PFSK-1 (cell line): ENCODE measurements around the gene BMAL2. TPM values are rescaled to one million over a fixed set of nuclear protein-coding genes. Genes with fewer than 3 reads are reported as not detected.

Experiments
- FOXP2 ChIP-seq: optimal IDR thresholded peaks from 2 replicates; pipeline ENCODE3; 2011; ENCODE audit warnings: borderline replicate concordance, control low read depth, inconsistent platforms; ENCODE audit not compliant: insufficient read depth; ENCODE audit errors: extremely low read length, extremely low read depth
- POLR2AphosphoS5 ChIP-seq: IDR thresholded peaks from 2 replicates; pipeline ENCODE4 v1.6.1; 2012; ENCODE audit warnings: low read depth, mild to moderate bottlenecking, control low read depth, low read length, moderate library complexity
- REST ChIP-seq, 2 experiments: IDR thresholded peaks; 2 replicates each; pipeline versions ENCODE4 v1.6.1 to v1.8.0; 2011 to 2012; ENCODE audit warnings: low read depth in 2 of 2, low read length in 2 of 2, control low read depth in 1 of 2, inconsistent platforms in 1 of 2, mild to moderate bottlenecking in 1 of 2, moderate library complexity in 1 of 2; ENCODE audit not compliant: insufficient read depth in 1 of 2
- SIN3A ChIP-seq: IDR thresholded peaks from 2 replicates; pipeline ENCODE4 v1.6.1; 2012; ENCODE audit warnings: mild to moderate bottlenecking, low read length, moderate library complexity, borderline replicate concordance; ENCODE audit not compliant: insufficient read depth
- TAF1 ChIP-seq: IDR thresholded peaks from 2 replicates; pipeline ENCODE4 v1.6.1; 2012; ENCODE audit warnings: low read length, control low read depth, borderline replicate concordance; ENCODE audit not compliant: insufficient read depth
- polyA plus RNA-seq: library from polyadenylated mRNA; unstranded; fragments of >200 nt; gene quantifications from one replicate; pipeline ENCODE4 v1.2.1, GENCODE V29; 2012; ENCODE audit warnings: low read depth, missing spikeins; ENCODE audit not compliant: insufficient read length

Gene BMAL2
- polyA plus RNA-seq: not detected

DNA sequence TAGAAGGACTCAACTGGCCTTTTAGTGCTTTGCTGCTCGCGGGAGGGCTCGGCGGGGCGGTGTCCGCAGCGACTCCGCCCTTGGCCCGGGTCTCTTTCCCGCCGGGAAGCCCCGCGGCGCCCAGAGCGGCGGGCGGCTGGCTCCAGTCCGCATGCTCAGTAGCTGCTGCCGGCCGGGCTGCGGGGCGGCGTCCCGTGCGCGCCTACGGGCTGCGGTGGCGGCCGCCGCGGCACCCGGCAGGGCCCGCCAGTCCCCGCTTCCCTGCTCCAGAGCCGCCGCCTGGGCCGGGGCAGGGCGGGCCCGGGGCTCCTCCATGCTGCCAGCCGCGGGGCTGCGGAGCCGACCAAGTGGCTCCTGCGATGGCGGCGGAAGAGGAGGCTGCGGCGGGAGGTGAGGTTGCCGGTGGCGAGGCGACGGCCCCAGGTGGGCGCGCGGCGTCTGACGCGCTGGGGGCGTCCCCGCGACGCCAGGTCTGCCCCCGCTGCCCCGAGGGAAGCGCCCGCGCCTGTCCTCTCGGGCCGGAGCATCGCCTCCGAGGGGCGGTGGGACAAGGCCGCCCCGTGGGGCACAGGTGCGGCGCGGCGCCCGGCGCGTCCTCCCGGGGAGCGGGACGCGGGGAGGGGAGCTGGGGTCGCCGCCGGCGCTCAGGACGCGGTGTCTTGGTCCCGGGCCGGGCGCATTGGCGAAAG is at the start of gene BMAL2:
Gene BMAL2 (plus strand): TSS at position 123 of the 689 bp plus-strand sequence. CDS start 237 bp downstream, at position 360.
- TF ChIP-seq TAF1 (no peak), POLR2AphosphoS5 (no peak), FOXP2 (no peak), REST (IDR thresholded peaks at IDR 0.05; ENCODE audit: insufficient read depth in 1 of 2, low read depth in 2 of 2, low read length in 2 of 2) (no peak), SIN3A (no peak)

GRCh38 chr12:27284021-27284420 is 48.6 kb upstream of the BMAL2 start:
- TF ChIP-seq POLR2AphosphoS5 (no peak), SIN3A (no peak), FOXP2 (no peak), REST (IDR thresholded peaks at IDR 0.05; ENCODE audit: insufficient read depth in 1 of 2, low read depth in 2 of 2, low read length in 2 of 2) (no peak), TAF1 (no peak)

GRCh38 chr12:27284751-27285150 is 47.9 kb upstream of the BMAL2 start:
- no peak for TF ChIP-seq TAF1
- TF ChIP-seq POLR2AphosphoS5: no peak
- TF ChIP-seq REST (IDR thresholded peaks at IDR 0.05; ENCODE audit: insufficient read depth in 1 of 2, low read depth in 2 of 2, low read length in 2 of 2): no peak
- TF ChIP-seq SIN3A: no peak
- TF ChIP-seq FOXP2: no peak

DNA sequence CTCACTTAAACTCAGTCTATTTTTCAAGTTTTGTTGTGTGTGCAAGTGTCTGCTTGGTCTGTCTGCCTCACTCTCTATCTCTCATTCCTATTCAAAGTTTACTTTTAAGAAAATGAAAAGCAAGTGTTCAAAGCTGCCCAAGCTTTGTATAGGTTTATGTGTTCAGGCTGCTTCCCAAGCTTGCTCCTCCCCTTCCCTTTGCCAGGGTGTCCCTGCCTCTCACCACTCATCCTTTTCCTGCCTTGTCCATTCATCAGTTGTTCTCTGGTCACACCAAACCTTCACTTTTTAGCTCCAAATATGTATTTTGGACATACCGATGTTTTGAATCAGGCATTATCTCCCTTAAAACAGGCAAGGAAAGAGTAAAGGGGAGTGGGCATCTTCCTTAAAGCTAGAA is 47.2 kb upstream of the BMAL2 start:
- TF ChIP-seq FOXP2: no peak
- TF ChIP-seq REST (IDR thresholded peaks at IDR 0.05; ENCODE audit: insufficient read depth in 1 of 2, low read depth in 2 of 2, low read length in 2 of 2): no peak

DNA sequence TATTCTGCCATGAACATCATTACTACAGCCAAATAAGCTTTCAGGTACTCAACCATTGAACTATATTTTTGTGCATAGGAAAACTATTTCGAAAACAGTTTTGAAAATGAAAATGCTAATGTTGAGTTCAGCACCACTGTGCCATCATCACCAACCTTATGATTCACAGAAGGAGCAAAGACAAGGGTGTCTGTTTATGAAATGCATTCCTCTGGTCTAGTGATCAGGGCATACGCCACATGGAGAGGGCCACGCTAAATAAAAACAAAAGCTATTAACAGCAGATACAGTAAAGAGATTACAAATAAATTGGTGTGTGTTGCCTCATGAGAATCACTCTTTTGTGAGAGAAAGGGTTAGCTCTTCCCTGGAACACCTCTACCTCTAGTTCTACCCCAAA is 43.2 kb upstream of the BMAL2 start:
- TF ChIP-seq POLR2AphosphoS5 (no peak), TAF1 (no peak), SIN3A (no peak), FOXP2 (no peak), REST (IDR thresholded peaks at IDR 0.05; ENCODE audit: insufficient read depth in 1 of 2, low read depth in 2 of 2, low read length in 2 of 2) (no peak)
